ENCODE data around the gene SIAH2.

SIAH2 gene

DNA sequence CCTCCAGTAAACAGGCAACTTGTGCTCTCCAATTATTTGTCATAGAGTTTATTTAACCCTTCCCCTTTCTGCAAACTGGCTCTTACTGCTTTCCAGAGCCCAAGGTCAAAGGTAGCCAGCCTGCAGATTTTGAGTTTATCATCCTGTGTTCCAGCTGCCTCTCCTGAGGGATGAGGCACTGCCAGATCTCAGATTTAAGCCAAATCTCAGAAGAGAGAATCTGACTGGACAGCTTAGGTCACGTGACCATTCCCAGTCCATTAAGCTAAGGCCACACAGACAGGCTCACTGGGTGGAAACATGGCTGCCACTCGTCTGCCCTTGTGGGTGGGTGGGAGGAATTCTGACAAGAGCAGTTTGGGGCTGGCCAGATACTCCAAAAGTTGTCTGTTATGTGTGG, 8.6 kb upstream of the SIAH2 start:
- DNase-seq, result no peak

GRCh38 chr3:150770681-150771080, 7.7 kb upstream of the SIAH2 start:
- DNase-seq, result no peak

DNA sequence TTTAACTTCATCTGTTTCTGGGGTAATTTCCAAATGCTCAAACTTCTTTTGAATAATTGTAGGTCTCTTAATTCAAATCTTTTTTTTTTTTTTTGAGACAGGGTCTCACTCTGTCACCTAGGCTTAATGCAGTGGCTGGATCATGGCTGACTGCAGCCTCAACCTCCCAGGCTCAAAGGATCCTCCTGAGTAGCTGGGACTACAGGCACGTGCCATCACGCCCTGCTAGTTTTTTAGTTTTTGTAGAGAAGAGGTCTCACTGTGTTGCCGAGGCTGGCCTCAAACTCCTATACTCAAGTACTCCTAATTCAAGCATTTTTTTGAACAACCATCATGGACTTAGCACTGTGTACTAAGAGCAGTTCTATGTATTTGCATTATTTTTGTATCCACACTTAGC, 3.8 kb upstream of the SIAH2 start:
- DNase-seq, result no peak

GRCh38 chr3:150765949-150766720, 3.2 kb upstream of the SIAH2 start:
- DNase-seq, result peak; percentile 60

GRCh38 chr3:150764967-150765366, 2.0 kb upstream of the SIAH2 start:
- no peak for DNase-seq

- no peak for DNase-seq
Measured at GRCh38 chr3:150764566-150764965, 1.6 kb upstream of the SIAH2 start.

- peak; percentile 75 for DNase-seq
Measured at GRCh38 chr3:150763841-150764483, 993 bp upstream of the SIAH2 start.

DNA sequence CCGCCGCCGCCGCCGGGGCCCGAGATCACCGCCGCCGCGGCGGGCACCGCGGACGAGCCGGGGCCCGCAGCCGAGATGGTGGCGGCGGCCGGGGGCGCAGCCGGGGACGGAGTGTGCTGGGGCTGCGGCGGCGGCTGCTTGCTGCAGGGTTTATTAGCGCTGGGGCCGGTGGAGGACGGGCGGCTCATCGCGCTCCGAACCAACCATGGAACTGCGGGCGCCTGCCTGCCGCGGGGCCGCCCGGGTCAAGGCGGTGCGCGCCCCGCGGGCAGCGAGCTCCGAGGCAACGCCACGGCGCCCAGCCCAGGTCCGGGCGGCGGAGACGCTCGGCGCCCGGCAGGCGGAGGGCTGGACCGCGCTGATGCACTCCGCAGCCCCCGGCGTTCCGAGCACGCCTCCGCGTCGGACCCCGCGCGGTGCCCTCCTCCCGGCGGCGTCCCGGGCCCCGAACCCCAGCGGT, 277 bp downstream of the SIAH2 start:
- DNase-seq, result no peak

GRCh38 chr3:150761831-150762661, 923 bp downstream of the SIAH2 start:
- peak; percentile 47 for DNase-seq

GRCh38 chr3:150760431-150761200, 2.4 kb downstream of the SIAH2 start:
- peak; percentile 65 for DNase-seq

DNA sequence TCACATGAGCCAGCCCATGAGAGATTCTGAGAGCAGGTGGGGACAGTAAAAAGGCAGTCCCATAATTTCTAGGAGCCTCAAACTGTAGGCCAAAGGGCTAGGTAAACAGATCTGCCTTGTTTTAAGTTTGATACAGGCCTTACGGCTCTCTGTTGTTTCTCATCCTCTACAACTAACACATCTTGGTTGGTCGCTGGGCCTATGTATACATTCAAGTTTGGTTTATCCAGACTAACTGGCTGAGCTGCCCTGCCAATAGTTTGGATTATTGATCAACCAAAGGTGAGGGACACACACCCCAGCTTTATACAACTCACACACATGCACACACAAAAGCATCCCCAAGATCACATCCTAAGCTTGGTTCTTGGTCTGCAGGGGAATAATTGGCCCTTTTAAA, 3.0 kb downstream of the SIAH2 start:
- no peak for DNase-seq

DNA sequence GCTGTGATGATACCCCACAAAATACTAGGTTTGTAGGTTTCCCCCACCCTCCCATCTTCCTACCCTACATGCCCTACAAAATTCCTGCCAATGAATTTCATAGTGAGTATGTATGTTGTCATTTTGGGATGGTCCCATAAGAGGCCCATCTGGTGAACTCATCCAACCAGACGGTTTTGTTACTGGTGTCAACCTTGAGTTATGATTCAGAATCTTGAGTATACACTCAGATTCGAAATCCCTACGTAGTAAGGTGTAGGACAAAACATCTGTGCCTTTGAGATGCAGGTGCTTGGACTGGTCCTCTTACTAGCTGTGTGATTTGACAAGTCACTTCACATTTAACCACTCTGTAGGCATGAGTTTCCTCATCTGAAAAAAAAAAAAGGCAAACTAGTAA, 3.6 kb downstream of the SIAH2 start:
- no peak for DNase-seq

DNA sequence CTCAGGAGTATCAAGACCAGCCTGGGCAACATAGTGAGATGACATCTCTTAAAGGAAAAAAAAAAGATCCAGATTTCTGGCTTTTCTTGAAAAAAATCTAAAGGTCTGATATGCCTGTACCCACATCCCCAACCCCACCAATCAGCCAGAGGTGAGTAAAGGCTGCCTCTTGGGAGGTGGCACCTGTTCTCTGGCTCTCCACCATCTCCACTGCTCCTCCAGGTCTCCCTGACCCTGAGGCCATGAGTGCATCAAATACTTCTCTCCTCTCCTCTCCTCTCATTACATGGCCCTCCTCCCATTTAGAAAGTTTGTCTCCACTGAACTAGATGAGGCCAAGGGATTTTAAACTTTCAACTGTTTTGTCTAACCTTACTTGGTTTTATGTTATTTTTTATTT, 5.2 kb downstream of the SIAH2 start:
- DNase-seq, result no peak

GRCh38 chr3:150757364-150757763, 5.6 kb downstream of the SIAH2 start:
- no peak for DNase-seq

GRCh38 chr3:150756491-150757059, 6.4 kb downstream of the SIAH2 start:
- no peak for DNase-seq

DNA sequence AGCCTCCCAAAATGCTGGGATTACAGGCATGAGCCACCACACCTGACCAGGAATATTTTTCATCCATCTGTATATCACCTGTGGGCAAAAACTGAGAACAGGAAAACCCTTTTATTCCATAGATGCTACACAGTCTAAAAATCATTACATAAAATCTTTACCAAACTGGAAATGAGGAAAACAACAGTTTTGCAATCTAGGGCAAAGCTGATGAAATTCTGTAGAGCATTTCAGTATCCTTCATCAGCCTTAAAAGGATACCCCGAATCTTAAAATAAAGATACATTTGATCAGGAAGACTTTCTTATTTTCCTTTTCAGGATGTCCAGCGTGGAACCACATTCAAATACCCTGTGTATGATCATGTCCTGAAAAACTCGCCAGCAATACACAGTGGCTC, 7.1 kb downstream of the SIAH2 start:
- peak; percentile 62 for DNase-seq

DNA sequence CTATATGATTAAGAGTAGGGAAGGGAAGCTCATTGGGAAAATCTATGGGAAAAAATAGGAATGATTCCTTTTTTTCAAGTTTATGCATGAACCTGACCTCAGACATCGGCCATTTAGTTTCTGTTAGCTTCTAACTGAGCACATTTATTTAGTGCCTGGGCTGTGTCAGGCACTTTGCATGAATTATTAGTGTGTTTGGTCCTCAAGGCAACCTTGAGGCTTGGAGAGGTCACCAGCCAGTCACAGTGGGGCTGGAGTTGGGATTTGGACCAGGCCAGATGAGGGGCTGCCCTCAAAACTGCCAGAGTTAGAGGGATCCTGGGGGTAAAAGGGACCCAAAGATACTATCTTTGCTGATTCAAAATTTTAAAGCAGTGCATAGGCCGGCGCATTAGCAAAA, 8.1 kb downstream of the SIAH2 start:
- DNase-seq, result no peak

DNA sequence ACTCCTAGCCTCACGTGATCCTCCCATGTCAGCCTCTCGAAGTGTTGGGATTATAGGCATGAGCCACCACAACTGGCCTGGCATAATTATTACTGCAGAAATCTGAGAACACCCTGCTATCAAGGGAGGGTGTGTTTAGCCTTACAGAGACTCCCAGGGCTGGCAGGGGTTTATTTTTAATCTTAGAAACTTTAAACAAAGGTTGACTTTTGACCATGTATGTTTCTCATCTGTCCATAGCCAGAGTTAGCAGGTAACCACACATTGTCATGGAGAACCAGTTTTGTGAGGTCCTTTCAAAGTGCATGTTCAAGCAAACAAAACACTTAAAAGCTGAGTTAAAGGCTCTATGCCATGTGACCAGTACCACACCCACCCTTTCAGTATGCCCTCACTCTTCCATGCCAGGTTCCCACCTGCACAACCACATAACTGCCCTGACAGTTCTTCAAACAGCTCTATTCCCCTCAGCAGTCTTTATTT, 11.1 kb downstream of the SIAH2 start:
- DNase-seq, result no peak

DNA sequence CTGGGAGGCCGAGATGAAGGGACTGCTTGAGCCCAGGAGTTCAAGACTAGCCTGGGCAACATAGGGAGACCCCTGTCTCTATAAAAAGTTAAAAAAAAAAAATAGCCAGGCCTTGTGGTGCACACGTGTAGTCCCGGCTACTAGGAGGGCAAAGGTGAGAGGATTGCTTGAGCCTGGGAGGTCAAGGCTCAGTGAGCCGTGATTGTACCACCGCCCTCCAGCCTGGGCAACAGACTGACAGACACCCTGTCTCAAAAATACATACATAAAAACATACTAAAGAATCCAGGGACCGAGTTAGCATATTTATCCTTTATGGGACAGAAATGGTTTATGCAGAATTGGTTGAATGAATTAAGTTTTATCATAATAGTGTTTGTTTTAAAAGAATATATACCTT, 13.7 kb downstream of the SIAH2 start:
- DNase-seq, result no peak

DNA sequence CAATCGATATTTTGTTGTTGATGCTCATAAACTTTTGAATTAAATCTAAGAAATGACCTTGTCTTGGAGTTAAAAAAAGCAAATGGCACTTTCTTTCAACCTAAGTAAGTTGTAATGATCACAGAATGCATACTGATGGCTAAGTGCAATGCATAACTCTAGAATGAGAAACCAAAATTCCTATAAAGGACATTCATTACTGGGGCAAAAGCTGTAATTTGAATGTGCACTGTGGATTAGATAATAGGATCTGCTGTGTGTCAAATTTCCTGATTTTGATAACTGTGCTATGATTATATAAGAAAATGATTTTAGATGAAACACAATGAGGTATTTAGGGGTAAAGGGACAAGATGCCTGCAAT, 14.3 kb downstream of the SIAH2 start:
- DNase-seq, result no peak

GRCh38 chr3:150747886-150748683, 14.9 kb downstream of the SIAH2 start:
- DNase-seq, result peak; percentile 85

Data from inflammatory macrophage treated with lipopolysaccharide for 4 hours (primary cell).